Measurements from ENCODE around the gene ITGB3BP.

DNA sequence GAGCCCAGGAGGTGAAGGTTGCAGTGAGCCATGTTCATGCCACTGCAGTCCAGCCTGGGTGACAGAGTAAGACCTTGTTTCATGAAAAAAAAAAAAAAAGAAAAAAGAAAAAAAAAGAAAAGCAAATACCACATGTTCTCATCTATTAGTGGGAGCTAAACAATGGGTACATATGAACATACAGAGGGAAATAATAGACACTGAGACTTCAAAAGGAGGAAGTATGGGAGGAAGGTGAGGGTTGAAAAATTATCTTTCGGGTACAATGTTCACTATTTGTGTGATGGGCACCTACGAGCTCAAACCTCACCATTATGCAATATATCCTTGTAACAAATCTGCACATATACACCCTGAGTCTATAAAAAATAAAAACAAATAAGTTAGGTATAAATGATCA, 6.4 kb downstream of the ITGB3BP start:
- TF ChIP-seq EP300 (IDR thresholded peaks at IDR 0.05; ENCODE audit: borderline replicate concordance) (no peak), RAD21 (IDR thresholded peaks at IDR 0.05; ENCODE audit: low read depth) (no peak), YY1 (IDR thresholded peaks at IDR 0.05; ENCODE audit: low read depth) (no peak), EGR1 (IDR thresholded peaks at IDR 0.05) (no peak), TAF1 (IDR thresholded peaks at IDR 0.05; ENCODE audit: low read depth) (no peak), FOXM1 (IDR thresholded peaks at IDR 0.05; ENCODE audit: borderline replicate concordance, low read depth) (no peak)
- TF ChIP-seq, protein P1, sequence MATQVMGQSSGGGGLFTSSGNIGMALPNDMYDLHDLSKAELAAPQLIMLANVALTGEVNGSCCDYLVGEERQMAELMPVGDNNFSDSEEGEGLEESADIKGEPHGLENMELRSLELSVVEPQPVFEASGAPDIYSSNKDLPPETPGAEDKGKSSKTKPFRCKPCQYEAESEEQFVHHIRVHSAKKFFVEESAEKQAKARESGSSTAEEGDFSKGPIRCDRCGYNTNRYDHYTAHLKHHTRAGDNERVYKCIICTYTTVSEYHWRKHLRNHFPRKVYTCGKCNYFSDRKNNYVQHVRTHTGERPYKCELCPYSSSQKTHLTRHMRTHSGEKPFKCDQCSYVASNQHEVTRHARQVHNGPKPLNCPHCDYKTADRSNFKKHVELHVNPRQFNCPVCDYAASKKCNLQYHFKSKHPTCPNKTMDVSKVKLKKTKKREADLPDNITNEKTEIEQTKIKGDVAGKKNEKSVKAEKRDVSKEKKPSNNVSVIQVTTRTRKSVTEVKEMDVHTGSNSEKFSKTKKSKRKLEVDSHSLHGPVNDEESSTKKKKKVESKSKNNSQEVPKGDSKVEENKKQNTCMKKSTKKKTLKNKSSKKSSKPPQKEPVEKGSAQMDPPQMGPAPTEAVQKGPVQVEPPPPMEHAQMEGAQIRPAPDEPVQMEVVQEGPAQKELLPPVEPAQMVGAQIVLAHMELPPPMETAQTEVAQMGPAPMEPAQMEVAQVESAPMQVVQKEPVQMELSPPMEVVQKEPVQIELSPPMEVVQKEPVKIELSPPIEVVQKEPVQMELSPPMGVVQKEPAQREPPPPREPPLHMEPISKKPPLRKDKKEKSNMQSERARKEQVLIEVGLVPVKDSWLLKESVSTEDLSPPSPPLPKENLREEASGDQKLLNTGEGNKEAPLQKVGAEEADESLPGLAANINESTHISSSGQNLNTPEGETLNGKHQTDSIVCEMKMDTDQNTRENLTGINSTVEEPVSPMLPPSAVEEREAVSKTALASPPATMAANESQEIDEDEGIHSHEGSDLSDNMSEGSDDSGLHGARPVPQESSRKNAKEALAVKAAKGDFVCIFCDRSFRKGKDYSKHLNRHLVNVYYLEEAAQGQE (IDR thresholded peaks at IDR 0.05; ENCODE audit: low read depth) = no peak
